ENCODE results near the gene PTPN14.

Gene PTPN14

DNA sequence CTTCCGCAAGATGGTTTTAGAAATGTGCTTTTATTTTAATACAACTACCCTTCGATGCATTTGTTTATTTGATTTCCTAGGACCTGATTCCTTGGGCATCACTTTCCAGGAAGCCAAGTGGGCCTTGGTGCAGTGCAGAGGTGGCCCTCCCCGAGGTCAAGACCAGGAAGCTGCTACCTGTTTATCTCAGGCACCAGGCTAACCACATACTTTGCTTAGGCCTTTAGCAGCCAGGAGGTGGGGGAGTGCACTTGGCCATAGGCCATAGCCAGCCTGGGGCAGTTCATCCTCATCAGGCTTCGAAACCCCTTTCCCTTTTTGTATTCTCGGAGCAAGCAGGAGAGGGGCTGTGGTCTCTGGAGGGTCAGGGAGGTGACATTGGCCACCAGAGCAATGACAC, 225.0 kb downstream of the PTPN14 start:
- no peak for DNase-seq

GRCh38 chr1:214324896-214325800, 226.3 kb downstream of the PTPN14 start:
- no peak for DNase-seq

DNA sequence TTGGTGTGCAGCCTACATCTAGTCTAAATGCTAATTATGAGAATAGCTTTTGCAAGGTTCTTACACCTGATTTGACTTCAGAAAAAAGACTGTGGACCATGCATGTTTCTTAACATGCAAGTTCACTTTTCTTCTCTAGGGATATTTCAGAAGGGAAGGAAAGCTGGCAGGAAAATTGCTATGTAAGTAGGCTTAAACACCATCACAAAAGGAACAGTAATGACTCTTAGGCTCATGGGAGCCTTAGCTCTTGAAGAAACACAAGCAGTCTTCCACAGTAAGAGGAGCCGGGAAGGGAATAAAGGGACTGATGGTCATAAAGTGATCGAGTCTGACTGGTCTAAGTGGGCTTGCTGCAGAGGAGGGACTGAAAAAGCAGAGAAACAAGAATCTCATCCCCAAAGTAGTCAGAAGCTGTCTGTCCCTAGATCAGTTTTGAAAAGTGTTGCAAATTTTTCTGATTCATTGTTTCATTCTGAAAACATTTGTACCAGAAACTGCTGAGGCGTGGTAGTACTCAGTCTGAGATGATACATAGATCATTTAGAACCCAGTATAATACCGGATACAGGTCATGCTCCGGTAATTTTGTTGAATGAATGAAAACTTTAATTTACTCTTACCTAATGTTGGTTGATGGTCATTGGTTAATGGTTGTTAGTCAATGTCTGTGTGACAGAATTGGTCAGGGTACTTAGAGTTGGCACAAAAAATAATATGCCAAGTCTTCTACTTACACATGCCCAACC, 229.5 kb downstream of the PTPN14 start:
- no peak for DNase-seq

GRCh38 chr1:214319938-214320337, 231.5 kb downstream of the PTPN14 start:
- DNase-seq, result no peak

DNA sequence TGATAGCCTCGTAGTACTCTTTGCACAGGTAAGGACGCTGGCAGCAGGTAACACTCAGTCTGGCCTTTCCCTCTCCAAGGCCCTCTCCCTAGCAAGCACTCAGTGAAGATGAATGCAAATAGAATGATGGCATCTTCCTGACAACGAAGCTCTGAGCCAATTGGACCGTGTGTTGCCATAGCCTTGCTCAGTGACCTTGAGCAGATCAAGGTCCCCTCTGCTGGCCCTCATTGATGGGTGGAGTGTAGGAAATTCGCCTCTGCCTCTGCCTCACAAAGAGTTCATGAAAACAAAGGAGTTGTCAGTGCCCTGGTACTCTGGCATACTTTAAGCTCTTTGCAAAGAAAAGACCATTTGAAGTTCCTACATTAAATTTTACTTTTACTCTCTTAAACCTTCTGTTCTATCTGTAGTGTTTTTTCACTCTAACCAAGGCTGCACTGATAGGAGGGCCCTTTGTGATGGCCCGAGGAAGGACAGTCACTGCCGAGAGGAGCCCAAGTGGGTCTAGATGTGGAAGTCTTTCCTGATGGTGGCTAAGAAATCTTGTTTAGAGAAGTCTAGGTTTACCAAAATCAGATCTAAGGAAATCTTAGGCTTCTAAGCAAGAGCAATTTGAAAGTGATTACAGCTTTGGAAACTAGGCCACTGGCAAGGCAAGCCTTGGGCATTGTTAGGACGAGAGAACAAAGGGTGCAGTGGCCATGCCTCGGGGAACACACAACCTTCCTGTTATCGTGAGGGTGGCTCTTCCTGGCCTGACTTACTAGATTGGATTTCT, 232.3 kb downstream of the PTPN14 start:
- no peak for DNase-seq

- no peak for DNase-seq
These were observed 233.0 kb downstream of the PTPN14 start for GRCh38 chr1:214318356-214318755.

DNA sequence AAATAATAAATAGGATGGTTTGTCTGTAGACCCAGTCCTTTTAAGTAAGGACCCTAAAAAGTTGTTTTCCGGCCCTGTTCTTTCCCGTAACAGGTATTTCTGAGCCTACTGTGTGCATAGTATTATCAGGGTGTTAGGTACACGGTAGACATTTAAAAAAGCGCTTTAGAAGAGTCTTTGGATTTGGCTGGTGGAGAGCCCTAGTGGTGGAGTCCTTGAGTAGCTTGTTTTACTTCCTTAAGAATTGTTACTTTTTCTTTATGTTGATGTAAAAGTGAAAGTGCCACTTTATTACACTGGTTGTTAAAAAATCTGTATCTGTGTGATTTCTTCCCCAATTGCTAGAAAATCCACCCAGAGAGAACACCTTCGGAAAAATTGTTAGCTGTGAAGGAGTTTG, 233.7 kb downstream of the PTPN14 start:
- no peak for DNase-seq

DNA sequence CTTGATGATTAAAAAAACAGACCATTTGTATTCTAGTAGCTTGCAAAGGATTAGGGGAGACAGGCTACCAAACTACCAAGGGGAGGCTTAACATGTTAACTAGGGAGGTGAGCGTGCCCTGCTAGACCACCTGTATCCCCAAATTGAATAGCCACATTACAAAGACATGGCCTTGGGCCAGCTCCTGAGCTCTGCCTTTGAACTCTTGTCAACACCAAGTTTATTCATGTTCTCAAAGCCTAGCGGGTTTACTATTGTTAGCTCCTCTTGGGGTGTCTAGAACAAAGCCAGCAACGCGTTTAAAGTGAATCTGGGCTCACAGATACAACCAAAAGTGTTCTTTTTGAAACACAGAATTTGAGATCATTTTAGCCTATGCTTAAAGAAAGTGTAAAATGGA, 234.1 kb downstream of the PTPN14 start:
- DNase-seq, result no peak

GRCh38 chr1:214316593-214316992, 234.8 kb downstream of the PTPN14 start:
- no peak for DNase-seq

GRCh38 chr1:214314178-214314843, 237.1 kb downstream of the PTPN14 start:
- DNase-seq, result no peak

DNA sequence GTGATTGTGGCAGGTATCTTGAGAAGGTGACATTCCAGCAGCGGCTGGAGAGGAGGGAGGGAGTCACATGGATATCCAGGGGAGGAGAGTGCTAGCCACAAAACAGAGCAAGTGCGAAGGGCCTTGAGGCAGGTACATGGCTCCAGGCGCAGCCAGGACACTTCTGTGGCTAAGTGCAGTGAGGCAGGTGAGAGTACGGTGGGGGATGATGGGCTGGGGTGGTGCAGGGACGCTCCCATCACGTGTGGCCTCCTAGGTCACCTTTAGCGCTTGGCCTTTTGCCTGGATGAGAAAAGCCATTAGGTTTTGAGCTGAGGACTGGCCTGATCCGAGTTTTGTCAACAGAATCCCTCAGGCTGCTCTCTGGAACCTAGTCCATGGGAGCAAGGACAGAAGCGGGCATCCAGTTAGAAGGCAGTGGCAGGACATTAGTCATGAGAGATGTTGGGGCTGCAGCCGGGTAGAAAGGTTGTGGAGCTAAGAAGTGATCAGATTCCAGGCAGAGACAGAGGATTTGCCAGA, 238.8 kb downstream of the PTPN14 start:
- no peak for DNase-seq

DNA sequence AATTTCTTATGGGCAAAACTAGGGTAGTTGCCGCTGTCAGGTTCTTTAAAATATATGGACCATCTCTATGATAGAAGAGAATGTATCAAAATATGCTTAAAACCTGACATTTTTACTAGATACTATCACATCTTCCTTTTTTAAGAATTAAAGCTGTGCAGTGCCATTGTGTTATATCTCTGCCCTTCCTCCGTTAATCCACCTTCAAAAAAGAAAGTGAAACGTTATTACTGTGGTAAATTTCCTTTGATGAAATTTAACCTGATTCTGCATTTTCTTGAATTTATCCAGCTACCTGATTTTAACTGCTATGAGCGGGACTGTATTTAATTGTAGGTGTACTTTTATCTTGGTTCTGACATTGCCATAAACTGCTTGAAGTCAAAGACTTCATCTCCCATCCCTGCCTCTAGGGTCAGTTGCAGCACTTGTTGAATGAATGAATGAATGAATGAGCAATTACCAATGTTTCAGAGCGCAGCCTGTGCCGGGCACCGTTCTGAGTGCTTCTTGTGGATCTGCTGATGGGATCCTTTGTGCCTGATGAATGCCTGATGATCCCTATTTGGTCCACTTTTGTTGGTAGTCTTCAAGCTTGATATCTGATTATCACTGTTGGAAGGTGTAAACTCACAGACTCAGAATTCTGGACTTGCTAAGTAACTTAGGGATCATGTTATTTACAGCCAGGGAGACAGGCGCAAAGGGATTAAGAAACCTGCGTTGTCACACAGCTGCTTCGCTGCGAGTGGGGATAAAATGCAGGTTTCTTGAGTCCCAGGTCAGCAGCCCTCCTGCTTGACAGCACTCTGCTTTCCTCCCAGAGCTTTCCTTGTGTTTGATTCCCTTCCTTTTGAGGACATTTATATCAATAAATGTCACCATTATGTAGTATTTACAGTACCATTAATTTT, 240.4 kb downstream of the PTPN14 start:
- peak in 1 of 2 donors; percentile 34 for DNase-seq

DNA sequence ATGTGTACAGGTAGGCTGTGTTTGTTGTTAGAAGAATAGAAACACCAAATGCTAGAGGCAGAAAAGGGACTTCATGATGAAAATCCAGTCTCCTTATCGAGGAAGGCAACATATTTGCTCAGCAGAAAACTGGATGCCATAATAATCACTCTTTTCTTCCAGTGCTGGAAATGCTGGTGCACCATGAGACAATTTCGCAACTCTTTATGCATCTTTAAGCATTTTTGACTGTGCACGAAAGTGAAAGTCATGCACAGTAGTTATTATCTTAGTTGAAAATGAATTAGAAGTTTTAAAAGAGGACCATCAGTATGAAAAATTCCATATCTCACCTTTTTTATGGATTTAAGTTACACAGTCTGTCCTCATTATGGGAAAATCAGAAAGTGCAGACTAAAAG, 241.4 kb downstream of the PTPN14 start:
- DNase-seq, result no peak

DNA sequence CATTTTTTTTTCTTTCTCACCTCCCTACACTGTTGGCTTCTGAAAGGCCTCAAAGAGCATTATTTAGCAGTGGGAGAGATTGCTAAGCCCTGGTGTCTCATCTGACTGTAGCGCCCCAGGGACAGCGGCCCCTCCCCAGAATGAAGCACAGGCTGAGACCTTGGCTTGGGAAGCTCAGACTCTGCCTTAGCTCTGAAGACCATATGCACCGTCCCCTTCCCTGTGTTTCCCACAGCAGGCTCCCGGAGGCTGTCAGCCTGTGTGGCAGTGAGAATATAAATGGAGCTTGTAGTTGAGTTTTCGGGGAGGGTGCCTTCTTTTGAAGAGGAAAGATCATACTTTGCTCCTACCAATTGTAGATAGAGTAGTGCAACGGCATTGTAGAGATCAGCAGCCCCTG, 245.1 kb downstream of the PTPN14 start:
- DNase-seq, result no peak

- DNase-seq, result no peak
These were observed 246.1 kb downstream of the PTPN14 start for GRCh38 chr1:214305164-214305751.

- DNase-seq, result no peak
These were observed 248.1 kb downstream of the PTPN14 start for GRCh38 chr1:214303141-214303930.

- DNase-seq, result no peak
These were observed 249.9 kb downstream of the PTPN14 start for GRCh38 chr1:214301526-214301925.

- no peak for DNase-seq
These were observed 251.1 kb downstream of the PTPN14 start for GRCh38 chr1:214300149-214300780.

All from CD4-positive, alpha-beta T cell treated with Interleukin-4 for 1 hour (primary cell).